WERI-Rb-1 (cell line): ENCODE results near the gene SCARF1.
"Not testable (repeated sequence)": the region's sequence is repeated elsewhere in the genome, so short reads cannot be mapped to it uniquely, and the experiment has no call there.

ENCODE experiments used
- DNase-seq: peaks from one replicate; pipeline ENCODE4 v3.0.0-alpha.2; 2020
- H3K27ac ChIP-seq: fragments of 250-450 bp; sonication (Bioruptor Pico); 2 replicates; pipeline ENCODE4 v1.5.1; 2020; ENCODE audit warnings: mild to moderate bottlenecking, moderate library complexity
- H3K27me3 ChIP-seq: fragments of 250-450 bp; sonication (Bioruptor Pico); 2 replicates; pipeline ENCODE4 v1.5.1; 2021; ENCODE audit warnings: mild to moderate bottlenecking, low read depth, moderate library complexity; ENCODE audit not compliant: insufficient read depth, severe bottlenecking
- H3K36me3 ChIP-seq: fragments of 250-450 bp; sonication (Bioruptor Pico); 2 replicates; pipeline ENCODE4 v1.5.1; 2020; ENCODE audit warnings: mild to moderate bottlenecking, moderate library complexity
- H3K4me3 ChIP-seq: 2 replicates; pipeline ENCODE4 v1.5.1; 2011; ENCODE audit warnings: low read depth, mild to moderate bottlenecking, control low read depth, low read length
- H3K9me3 ChIP-seq: fragments of 250-450 bp; sonication (Bioruptor Pico); 2 replicates; pipeline ENCODE4 v1.5.1; 2021; ENCODE audit warnings: mild to moderate bottlenecking, moderate library complexity; ENCODE audit not compliant: severe bottlenecking
- TF ChIP-seq, protein P1 (sequence below): IDR thresholded peaks from 2 replicates; pipeline ENCODE4 v1.5.1; 2011; ENCODE audit warnings: low read depth, mild to moderate bottlenecking, control low read depth, inconsistent platforms, low read length

The SCARF1 gene

DNA sequence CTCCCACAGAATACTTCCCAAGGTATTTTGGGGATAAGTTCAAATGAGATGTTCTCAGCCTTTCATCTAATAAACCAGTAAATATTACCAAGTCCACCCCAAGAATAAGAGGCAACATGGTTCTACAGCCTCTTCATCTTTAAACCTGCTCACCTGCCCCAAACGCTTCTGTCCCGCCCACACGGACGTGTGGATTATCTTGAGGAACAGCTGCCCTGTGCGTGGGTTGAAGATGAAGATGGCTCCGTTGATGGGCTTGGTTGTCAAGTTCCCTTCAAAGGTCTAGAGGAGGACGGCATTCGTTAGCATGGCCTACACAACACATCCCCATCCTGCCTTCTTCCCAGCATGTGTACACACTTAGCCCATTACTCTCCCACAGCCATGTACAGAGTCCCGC is 12.6 kb upstream of the SCARF1 start:
- H3K36me3 ChIP-seq: peaks cover 96% of the 10 kb centered on the region

DNA sequence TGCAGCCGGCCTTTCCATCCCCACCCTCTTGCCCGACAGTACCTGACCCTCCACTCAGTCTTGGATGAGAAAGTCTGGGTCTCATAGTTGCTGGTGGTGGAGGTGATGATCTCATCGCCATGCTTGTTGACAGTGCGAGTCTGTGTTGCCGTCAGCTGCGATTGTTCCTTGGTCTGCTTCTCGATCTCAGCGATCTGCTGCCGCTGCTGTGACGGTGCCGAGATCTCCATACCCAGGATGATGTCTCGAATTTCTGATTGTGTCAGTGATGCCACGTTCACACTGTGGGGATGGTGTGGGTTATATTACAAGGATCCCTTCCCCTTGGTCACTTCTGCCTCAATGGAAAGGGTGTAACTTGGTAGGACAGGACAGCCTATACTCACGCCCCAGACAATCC is 8.2 kb upstream of the SCARF1 start:
- TF ChIP-seq, protein P1, sequence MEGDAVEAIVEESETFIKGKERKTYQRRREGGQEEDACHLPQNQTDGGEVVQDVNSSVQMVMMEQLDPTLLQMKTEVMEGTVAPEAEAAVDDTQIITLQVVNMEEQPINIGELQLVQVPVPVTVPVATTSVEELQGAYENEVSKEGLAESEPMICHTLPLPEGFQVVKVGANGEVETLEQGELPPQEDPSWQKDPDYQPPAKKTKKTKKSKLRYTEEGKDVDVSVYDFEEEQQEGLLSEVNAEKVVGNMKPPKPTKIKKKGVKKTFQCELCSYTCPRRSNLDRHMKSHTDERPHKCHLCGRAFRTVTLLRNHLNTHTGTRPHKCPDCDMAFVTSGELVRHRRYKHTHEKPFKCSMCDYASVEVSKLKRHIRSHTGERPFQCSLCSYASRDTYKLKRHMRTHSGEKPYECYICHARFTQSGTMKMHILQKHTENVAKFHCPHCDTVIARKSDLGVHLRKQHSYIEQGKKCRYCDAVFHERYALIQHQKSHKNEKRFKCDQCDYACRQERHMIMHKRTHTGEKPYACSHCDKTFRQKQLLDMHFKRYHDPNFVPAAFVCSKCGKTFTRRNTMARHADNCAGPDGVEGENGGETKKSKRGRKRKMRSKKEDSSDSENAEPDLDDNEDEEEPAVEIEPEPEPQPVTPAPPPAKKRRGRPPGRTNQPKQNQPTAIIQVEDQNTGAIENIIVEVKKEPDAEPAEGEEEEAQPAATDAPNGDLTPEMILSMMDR: no peak
- H3K4me3 ChIP-seq: no peak overlapping the region
- no peaks in the 10 kb centered on the region for H3K9me3 ChIP-seq
- no peaks in the 10 kb centered on the region for H3K27me3 ChIP-seq
- peaks cover 93% of the 10 kb centered on the region for H3K36me3 ChIP-seq
- DNase-seq: no peak
- H3K27ac ChIP-seq: no peak overlapping the region

More for the DNA sequence above, 12.6 kb upstream of the SCARF1 start:
- TF ChIP-seq, protein P1: no peak
- Histone ChIP-seq H3K27ac (no peak overlapping the region), H3K4me3 (no peak overlapping the region), H3K27me3 (no peaks in the 10 kb centered on the region), H3K9me3 (no peaks in the 10 kb centered on the region)
- DNase-seq: no peak

DNA sequence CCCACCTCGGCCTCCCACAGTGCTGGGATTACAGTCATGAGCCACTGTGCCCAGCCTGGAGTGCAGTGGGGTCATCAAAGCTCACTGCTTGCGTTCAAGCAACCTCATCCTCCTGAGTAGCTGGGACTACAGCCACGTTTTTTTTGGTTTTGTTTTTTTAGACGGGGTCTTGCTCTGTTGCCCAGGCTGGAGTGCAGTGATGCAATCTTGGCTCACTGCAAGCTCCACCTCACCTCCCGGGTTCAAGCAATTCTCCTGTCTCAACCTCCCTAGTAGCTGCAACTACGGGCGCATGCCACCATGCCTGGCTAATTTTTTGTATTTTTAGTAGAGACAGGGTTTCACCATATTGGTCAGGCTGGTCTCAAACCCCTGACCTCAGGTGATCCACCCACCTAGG is 7.3 kb upstream of the SCARF1 start:
- not testable (repeated sequence) for H3K27ac ChIP-seq, H3K27me3 ChIP-seq, DNase-seq, H3K9me3 ChIP-seq, H3K4me3 ChIP-seq
- peaks cover 84% of the 10 kb centered on the region for H3K36me3 ChIP-seq

GRCh38 chr17:1651559-1651844 is 6.0 kb upstream of the SCARF1 start:
- Histone ChIP-seq H3K27ac (no peak overlapping the region), H3K9me3 (no peaks in the 10 kb centered on the region), H3K27me3 (no peaks in the 10 kb centered on the region), H3K4me3 (no peak overlapping the region), H3K36me3 (peaks cover 71% of the 10 kb centered on the region)
- TF ChIP-seq, protein P1: no peak
- DNase-seq: no peak

- no peak overlapping the region for H3K27ac ChIP-seq
- H3K4me3 ChIP-seq: no peak overlapping the region
- H3K36me3 ChIP-seq: peaks cover 65% of the 10 kb centered on the region
- no peaks in the 10 kb centered on the region for H3K27me3 ChIP-seq
- no peak for DNase-seq
- TF ChIP-seq, protein P1: no peak
- H3K9me3 ChIP-seq: no peaks in the 10 kb centered on the region
Observed at GRCh38 chr17:1650731-1651558, 5.4 kb upstream of the SCARF1 start.

- Histone ChIP-seq H3K27ac (peak within 1 kb of the TSS; percentile 75), H3K9me3 (no peaks in the 10 kb centered on the region), H3K36me3 (peaks cover 55% of the 10 kb centered on the region), H3K27me3 (no peaks in the 10 kb centered on the region), H3K4me3 (peak within 1 kb of the TSS; percentile 54)
- peak; percentile 66 for DNase-seq
- TF ChIP-seq, protein P1: no peak
Observed at GRCh38 chr17:1649844-1650501, 4.4 kb upstream of the SCARF1 start, which contains the start of gene RILP. RILP (minus strand) TSS chr17:1649866; CDS start chr17:1649804, 62 bp downstream.
